ENCODE results near the gene DDX47. TPM values are rescaled to one million over a fixed set of nuclear protein-coding genes. Genes with fewer than 3 reads are reported as not detected.

The DDX47 gene
- total and polyA plus RNA-seq, 2 experiments from 2014 or later: 54.0 to 90.8 TPM

- H4K20me1 ChIP-seq (replicated peaks; ENCODE audit: insufficient read depth): no peaks in the 10 kb centered on the region
- DNase-seq (ENCODE audit: low spot score) (peak; percentile 29), ATAC-seq (no peak)
- H2AFZ ChIP-seq: no peak overlapping the region
- peaks cover 4% of the 10 kb centered on the region; the same call in 1 of the 3 replicates for H3K9me3 Mint-ChIP-seq
- no peak overlapping the region for H3K4me3 Mint-ChIP-seq
- H3K4me3 ChIP-seq: no peak overlapping the region
- H3K27me3 ChIP-seq (ENCODE audit: insufficient read depth): no peaks in the 10 kb centered on the region
- no peak overlapping the region for H3K4me2 ChIP-seq
- no peak overlapping the region for H3K27ac ChIP-seq (ENCODE audit: low read depth)
- no peaks in the 10 kb centered on the region for H3K36me3 ChIP-seq (ENCODE audit: insufficient read depth)
- no peaks in the 10 kb centered on the region for H3K79me2 ChIP-seq (replicated peaks; ENCODE audit: insufficient read depth)
- peaks cover 4% of the 10 kb centered on the region; the same call in 1 of the 3 replicates for H3K4me1 Mint-ChIP-seq
- 0 out of 2 replicates have a peak, but pooled peaks cover under 1% of the 10 kb centered on the region for H3K4me1 ChIP-seq (ENCODE audit: insufficient read depth)
- peaks cover 1% of the 10 kb centered on the region for H3K27me3 Mint-ChIP-seq (ENCODE audit: insufficient read depth, low read depth, poor library complexity)
- no peaks in the 10 kb centered on the region for H3K9me2 ChIP-seq (ENCODE audit: insufficient read depth)
- no peaks in the 10 kb centered on the region for H3K36me3 Mint-ChIP-seq (ENCODE audit: low read depth)
- TF ChIP-seq STAT1 (IDR thresholded peaks at IDR 0.05; ENCODE audit: unreplicated experiment): no peak
- no peak for TF ChIP-seq ZNF114 (CRISPR knock-in tag; IDR thresholded peaks at IDR 0.05)
- TF ChIP-seq, protein P1, sequence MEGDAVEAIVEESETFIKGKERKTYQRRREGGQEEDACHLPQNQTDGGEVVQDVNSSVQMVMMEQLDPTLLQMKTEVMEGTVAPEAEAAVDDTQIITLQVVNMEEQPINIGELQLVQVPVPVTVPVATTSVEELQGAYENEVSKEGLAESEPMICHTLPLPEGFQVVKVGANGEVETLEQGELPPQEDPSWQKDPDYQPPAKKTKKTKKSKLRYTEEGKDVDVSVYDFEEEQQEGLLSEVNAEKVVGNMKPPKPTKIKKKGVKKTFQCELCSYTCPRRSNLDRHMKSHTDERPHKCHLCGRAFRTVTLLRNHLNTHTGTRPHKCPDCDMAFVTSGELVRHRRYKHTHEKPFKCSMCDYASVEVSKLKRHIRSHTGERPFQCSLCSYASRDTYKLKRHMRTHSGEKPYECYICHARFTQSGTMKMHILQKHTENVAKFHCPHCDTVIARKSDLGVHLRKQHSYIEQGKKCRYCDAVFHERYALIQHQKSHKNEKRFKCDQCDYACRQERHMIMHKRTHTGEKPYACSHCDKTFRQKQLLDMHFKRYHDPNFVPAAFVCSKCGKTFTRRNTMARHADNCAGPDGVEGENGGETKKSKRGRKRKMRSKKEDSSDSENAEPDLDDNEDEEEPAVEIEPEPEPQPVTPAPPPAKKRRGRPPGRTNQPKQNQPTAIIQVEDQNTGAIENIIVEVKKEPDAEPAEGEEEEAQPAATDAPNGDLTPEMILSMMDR (conservative IDR thresholded peaks at IDR 0.05; ENCODE audit: low read depth in 2 of 2): no peak
- TF ChIP-seq JUNB (IDR thresholded peaks at IDR 0.05; ENCODE audit: unreplicated experiment): no peak
- no peak for TF ChIP-seq EZH2phosphoT487 (IDR thresholded peaks at IDR 0.05; ENCODE audit: unreplicated experiment)
- no peak for TF ChIP-seq POLR2AphosphoS5 (IDR thresholded peaks at IDR 0.05; ENCODE audit: low read depth)
- TF ChIP-seq EZH2 (IDR thresholded peaks at IDR 0.05; ENCODE audit: low read depth, unreplicated experiment): no peak
- TF ChIP-seq ETS1 (IDR thresholded peaks at IDR 0.05): no peak
- no peak for TF ChIP-seq NANOG (IDR thresholded peaks at IDR 0.05; ENCODE audit: borderline replicate concordance)
- TF ChIP-seq, protein P2, sequence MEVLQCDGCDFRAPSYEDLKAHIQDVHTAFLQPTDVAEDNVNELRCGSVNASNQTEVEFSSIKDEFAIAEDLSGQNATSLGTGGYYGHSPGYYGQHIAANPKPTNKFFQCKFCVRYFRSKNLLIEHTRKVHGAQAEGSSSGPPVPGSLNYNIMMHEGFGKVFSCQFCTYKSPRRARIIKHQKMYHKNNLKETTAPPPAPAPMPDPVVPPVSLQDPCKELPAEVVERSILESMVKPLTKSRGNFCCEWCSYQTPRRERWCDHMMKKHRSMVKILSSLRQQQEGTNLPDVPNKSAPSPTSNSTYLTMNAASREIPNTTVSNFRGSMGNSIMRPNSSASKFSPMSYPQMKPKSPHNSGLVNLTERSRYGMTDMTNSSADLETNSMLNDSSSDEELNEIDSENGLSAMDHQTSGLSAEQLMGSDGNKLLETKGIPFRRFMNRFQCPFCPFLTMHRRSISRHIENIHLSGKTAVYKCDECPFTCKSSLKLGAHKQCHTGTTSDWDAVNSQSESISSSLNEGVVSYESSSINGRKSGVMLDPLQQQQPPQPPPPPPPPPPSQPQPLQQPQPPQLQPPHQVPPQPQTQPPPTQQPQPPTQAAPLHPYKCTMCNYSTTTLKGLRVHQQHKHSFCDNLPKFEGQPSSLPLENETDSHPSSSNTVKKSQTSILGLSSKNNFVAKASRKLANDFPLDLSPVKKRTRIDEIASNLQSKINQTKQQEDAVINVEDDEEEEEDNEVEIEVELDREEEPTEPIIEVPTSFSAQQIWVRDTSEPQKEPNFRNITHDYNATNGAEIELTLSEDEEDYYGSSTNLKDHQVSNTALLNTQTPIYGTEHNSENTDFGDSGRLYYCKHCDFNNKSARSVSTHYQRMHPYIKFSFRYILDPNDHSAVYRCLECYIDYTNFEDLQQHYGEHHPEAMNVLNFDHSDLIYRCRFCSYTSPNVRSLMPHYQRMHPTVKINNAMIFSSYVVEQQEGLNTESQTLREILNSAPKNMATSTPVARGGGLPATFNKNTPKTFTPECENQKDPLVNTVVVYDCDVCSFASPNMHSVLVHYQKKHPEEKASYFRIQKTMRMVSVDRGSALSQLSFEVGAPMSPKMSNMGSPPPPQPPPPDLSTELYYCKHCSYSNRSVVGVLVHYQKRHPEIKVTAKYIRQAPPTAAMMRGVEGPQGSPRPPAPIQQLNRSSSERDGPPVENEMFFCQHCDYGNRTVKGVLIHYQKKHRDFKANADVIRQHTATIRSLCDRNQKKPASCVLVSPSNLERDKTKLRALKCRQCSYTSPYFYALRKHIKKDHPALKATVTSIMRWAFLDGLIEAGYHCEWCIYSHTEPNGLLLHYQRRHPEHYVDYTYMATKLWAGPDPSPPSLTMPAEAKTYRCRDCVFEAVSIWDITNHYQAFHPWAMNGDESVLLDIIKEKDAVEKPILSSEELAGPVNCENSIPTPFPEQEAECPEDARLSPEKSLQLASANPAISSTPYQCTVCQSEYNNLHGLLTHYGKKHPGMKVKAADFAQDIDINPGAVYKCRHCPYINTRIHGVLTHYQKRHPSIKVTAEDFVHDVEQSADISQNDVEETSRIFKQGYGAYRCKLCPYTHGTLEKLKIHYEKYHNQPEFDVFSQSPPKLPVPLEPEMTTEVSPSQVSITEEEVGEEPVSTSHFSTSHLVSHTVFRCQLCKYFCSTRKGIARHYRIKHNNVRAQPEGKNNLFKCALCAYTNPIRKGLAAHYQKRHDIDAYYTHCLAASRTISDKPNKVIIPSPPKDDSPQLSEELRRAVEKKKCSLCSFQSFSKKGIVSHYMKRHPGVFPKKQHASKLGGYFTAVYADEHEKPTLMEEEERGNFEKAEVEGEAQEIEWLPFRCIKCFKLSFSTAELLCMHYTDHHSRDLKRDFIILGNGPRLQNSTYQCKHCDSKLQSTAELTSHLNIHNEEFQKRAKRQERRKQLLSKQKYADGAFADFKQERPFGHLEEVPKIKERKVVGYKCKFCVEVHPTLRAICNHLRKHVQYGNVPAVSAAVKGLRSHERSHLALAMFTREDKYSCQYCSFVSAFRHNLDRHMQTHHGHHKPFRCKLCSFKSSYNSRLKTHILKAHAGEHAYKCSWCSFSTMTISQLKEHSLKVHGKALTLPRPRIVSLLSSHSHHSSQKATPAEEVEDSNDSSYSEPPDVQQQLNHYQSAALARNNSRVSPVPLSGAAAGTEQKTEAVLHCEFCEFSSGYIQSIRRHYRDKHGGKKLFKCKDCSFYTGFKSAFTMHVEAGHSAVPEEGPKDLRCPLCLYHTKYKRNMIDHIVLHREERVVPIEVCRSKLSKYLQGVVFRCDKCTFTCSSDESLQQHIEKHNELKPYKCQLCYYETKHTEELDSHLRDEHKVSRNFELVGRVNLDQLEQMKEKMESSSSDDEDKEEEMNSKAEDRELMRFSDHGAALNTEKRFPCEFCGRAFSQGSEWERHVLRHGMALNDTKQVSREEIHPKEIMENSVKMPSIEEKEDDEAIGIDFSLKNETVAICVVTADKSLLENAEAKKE (CRISPR knock-in tag; IDR thresholded peaks at IDR 0.05): no peak
- TF ChIP-seq REST (IDR thresholded peaks at IDR 0.05; ENCODE audit: unreplicated experiment): no peak
- no peak for TF ChIP-seq ZNF331 (CRISPR knock-in tag; IDR thresholded peaks at IDR 0.05; ENCODE audit: low read depth)
- no peak for TF ChIP-seq CREB1 (CRISPR knock-in tag; IDR thresholded peaks at IDR 0.05; ENCODE audit: low read depth)
- no peaks in the 10 kb centered on the region for H3F3A ChIP-seq (replicated peaks; ENCODE audit: low read depth)
- no peak overlapping the region for H3K27ac Mint-ChIP-seq
Observed at GRCh38 chr12:12803186-12803585, 10.0 kb upstream of the DDX47 start.

Measured in GM23338 (cell line).